GM19372 (cell line): ENCODE results near the gene MRPL33.

Source experiments
- ATAC-seq: cut with Tn5 transposase; IDR thresholded peaks from one replicate; pipeline ENCODE4 v1.9.1; 2021; ENCODE audit warnings: mild to moderate bottlenecking, low read depth, moderate library complexity; ENCODE audit not compliant: unreplicated experiment

Gene MRPL33

DNA sequence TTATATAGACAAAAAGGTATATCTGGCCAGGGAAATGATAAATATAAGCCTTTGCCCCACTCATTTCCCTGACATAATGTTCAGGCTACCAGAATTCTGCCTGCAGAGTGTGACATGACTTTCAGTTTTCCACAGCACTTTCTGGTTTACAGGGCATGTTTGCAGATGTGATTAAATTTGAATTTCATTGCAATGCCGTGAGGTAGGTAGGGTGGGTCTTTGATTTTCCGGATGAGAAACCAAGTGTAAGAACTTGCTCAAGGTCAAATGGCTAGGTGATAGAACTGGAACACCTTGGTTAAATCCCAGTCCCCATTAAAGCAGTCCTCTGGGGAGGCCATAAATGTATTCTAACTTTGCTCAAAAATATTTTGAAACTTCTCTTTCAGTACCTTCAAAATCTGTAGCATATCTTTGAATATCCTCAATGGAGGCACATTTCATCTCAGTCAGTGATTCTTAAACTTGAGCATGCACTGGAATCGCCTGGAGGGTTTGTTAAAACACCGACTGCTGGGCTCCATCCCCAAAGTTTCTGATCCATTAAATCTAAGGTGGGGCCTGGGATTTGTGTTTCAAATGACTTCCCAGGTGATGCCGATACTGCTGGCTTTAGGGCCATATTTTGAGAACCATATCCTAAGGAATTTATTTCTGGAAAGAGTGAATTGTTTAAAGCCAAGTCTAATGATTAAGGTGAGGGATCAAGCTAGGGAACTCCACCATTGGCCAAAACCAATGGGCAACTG, 35.0 kb downstream of the MRPL33 start:
- no peak for ATAC-seq

- ATAC-seq = no peak
Measured at GRCh38 chr2:27807476-27807875, 36.0 kb downstream of the MRPL33 start.

DNA sequence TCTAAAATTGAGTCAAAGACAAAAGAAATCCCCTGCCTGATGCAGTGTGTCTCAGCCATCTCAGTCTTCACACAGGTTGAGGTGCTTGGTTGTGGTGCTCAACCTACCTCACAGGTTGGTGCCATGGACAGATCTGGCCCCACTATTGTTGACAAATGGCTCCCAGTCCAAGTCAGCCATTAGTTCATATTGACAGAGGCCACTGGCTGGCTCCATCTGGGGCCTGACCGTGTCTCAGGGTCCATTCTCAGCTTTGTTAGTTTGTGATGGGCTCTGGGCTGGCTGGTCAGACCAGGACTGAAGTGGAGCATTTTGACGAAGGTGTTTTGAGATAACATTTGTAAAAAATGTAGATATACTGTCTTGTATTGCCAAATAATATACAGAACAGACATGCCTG, 36.9 kb downstream of the MRPL33 start:
- ATAC-seq = no peak

GRCh38 chr2:27808984-27809383, 37.5 kb downstream of the MRPL33 start:
- no peak for ATAC-seq

DNA sequence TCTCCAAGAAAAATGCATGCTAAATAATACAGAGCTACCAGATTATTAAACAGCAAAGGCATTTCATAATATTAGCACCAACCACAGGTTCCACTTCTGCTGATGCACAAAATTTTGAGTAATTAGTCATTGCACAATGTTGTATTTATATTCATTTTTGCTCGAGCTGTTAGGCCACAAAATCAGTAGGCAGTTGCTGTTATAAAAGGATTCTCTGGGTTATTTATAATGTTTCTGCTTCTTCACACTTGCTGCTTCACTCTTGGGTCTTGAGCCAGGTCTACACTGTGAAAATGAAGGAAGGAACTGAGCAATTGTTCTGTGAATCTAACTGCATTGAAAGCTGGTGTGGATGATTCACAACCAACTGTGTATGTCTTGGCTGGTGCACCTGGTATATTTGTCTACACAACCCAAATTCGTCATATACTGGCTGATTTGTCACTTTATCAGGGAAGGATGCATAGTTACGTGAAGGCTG, 38.3 kb downstream of the MRPL33 start:
- ATAC-seq = no peak

GRCh38 chr2:27810455-27810854, 38.9 kb downstream of the MRPL33 start:
- ATAC-seq = no peak

GRCh38 chr2:27811768-27812167, 40.2 kb downstream of the MRPL33 start:
- no peak for ATAC-seq

DNA sequence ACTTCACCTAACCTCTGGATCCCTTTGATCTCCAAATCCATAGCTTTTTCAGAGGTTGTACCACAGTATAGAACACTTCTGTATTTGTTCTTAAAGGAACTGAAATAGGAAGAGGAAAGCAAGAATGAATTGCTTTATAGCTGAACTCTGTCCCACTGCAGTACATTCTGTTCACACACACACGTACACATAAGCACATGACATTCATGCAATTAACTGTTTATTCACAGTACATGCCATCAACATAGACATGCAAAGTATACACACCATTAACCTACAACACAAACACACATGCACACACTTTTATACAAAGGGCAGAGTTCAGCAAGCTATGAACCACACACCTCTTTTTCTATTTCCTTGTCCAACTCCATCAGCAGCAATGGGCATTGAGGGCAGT, 43.2 kb downstream of the MRPL33 start:
- ATAC-seq = no peak

GRCh38 chr2:27815860-27816438, 44.4 kb downstream of the MRPL33 start:
- ATAC-seq = no peak

GRCh38 chr2:27822049-27822448, 50.5 kb downstream of the MRPL33 start:
- no peak for ATAC-seq

- no peak for ATAC-seq
Measured at GRCh38 chr2:27823135-27823534, 51.6 kb downstream of the MRPL33 start.

GRCh38 chr2:27823569-27823968, 52.0 kb downstream of the MRPL33 start:
- no peak for ATAC-seq

DNA sequence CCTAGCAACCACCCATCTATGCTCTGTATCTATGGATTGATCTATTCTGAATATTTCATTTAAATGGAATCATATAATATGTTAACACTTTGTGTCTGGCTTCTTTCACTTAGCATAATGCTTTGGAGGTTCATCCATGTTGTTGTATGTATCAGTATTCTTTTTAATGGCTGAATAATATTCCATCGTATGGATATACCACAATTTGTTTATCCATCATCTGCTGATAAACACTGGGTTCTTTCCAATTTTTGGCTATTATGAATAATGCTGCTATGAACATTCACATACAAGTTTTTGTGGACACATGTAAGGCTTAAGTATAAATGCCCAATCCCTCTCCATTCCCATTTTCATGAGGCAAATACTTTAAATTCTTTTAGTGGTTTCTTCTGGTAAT, 52.9 kb downstream of the MRPL33 start:
- ATAC-seq = no peak

DNA sequence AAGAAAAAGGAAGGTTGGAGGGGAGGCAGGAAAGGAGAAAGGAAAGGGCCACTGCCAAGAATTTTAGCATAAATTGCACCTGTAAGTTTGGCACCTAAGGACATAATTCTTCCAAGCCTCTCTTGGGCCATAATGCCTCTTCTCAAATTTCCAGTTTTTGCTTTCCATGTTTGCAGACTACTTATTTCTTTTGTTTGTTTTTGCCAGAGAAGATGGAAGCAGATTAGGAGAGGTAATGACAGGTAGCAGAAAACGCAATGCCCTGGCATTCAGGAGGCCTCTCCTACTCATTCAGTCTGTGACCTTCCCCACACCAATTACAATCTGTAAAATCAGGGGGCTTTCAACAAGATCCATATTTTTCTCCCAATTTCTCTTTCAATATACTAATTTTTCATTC, 56.8 kb downstream of the MRPL33 start:
- no peak for ATAC-seq
